ENCODE measurements around the gene PRRG1.
A peak's percentile ranks its signal among the peaks of the same experiment; 100 is the strongest.
"Not testable (repeated sequence)": the region's sequence is repeated elsewhere in the genome, so short reads cannot be mapped to it uniquely, and the experiment has no call there.

PRRG1 gene

GRCh38 chrX:37349221-37350033, at the start of gene PRRG1:
PRRG1 (plus strand) TSS chrX:37349364; CDS start chrX:37406250, 56,886 bp downstream.
- H3K36me3 ChIP-seq (ENCODE audit: control insufficient read depth, low read depth, low read length): no peaks in the 10 kb centered on the region
- H3K4me1 ChIP-seq (ENCODE audit: control insufficient read depth, low read depth, low read length): no peaks in the 10 kb centered on the region
- H3K27me3 ChIP-seq (ENCODE audit: control insufficient read depth, insufficient read depth, low read length): no peaks in the 10 kb centered on the region
- H3K27ac ChIP-seq (ENCODE audit: low read length): no peak within 1 kb of the TSS
- peak within 1 kb of the TSS; percentile 68 for H3K9ac ChIP-seq (ENCODE audit: low read length)
- H3K9me3 ChIP-seq (ENCODE audit: control insufficient read depth, low read depth, low read length): no peaks in the 10 kb centered on the region
- peak within 1 kb of the TSS; percentile 88 for H3K4me3 ChIP-seq (ENCODE audit: low read length)

- no peak overlapping the region for H3K4me3 ChIP-seq (ENCODE audit: low read length)
- no peaks in the 10 kb centered on the region for H3K27me3 ChIP-seq (ENCODE audit: control insufficient read depth, insufficient read depth, low read length)
- H3K27ac ChIP-seq (ENCODE audit: low read length): no peak overlapping the region
- H3K9ac ChIP-seq (ENCODE audit: low read length): no peak overlapping the region
- H3K4me1 ChIP-seq (ENCODE audit: control insufficient read depth, low read depth, low read length): no peaks in the 10 kb centered on the region
- H3K36me3 ChIP-seq (ENCODE audit: control insufficient read depth, low read depth, low read length): no peaks in the 10 kb centered on the region
- H3K9me3 ChIP-seq (ENCODE audit: control insufficient read depth, low read depth, low read length): no peaks in the 10 kb centered on the region
Observed at GRCh38 chrX:37302569-37302968, 46.6 kb upstream of the PRRG1 start.

GRCh38 chrX:37305238-37305637, 43.9 kb upstream of the PRRG1 start:
- not testable (repeated sequence) for H3K9me3 ChIP-seq (ENCODE audit: control insufficient read depth, low read depth, low read length); H3K27ac ChIP-seq (ENCODE audit: low read length)

GRCh38 chrX:37314531-37314930, 34.6 kb upstream of the PRRG1 start:
- H3K27me3 ChIP-seq (ENCODE audit: control insufficient read depth, insufficient read depth, low read length): no peaks in the 10 kb centered on the region
- no peaks in the 10 kb centered on the region for H3K4me1 ChIP-seq (ENCODE audit: control insufficient read depth, low read depth, low read length)
- no peak overlapping the region for H3K4me3 ChIP-seq (ENCODE audit: low read length)
- H3K9ac ChIP-seq (ENCODE audit: low read length): no peak overlapping the region
- H3K27ac ChIP-seq (ENCODE audit: low read length): no peak overlapping the region
- no peaks in the 10 kb centered on the region for H3K36me3 ChIP-seq (ENCODE audit: control insufficient read depth, low read depth, low read length)
- peaks cover 6% of the 10 kb centered on the region for H3K9me3 ChIP-seq (ENCODE audit: control insufficient read depth, low read depth, low read length)

More at GRCh38 chrX:37305238-37305637, 43.9 kb upstream of the PRRG1 start:
- not testable (repeated sequence) for H3K4me3 ChIP-seq (ENCODE audit: low read length); H3K9ac ChIP-seq (ENCODE audit: low read length); H3K36me3 ChIP-seq (ENCODE audit: control insufficient read depth, low read depth, low read length); H3K27me3 ChIP-seq (ENCODE audit: control insufficient read depth, insufficient read depth, low read length); H3K4me1 ChIP-seq (ENCODE audit: control insufficient read depth, low read depth, low read length)

- no peak overlapping the region for H3K9ac ChIP-seq (ENCODE audit: low read length)
- no peak overlapping the region for H3K4me3 ChIP-seq (ENCODE audit: low read length)
- H3K27ac ChIP-seq (ENCODE audit: low read length): no peak overlapping the region
- H3K4me1 ChIP-seq (ENCODE audit: control insufficient read depth, low read depth, low read length): no peaks in the 10 kb centered on the region
- no peaks in the 10 kb centered on the region for H3K36me3 ChIP-seq (ENCODE audit: control insufficient read depth, low read depth, low read length)
- peaks cover 11% of the 10 kb centered on the region for H3K9me3 ChIP-seq (ENCODE audit: control insufficient read depth, low read depth, low read length)
- H3K27me3 ChIP-seq (ENCODE audit: control insufficient read depth, insufficient read depth, low read length): no peaks in the 10 kb centered on the region
Observed at GRCh38 chrX:37315511-37316248, 33.5 kb upstream of the PRRG1 start.

GRCh38 chrX:37320541-37321203, 28.5 kb upstream of the PRRG1 start:
- Histone ChIP-seq H3K9me3 (ENCODE audit: control insufficient read depth, low read depth, low read length) (peaks cover 17% of the 10 kb centered on the region), H3K36me3 (ENCODE audit: control insufficient read depth, low read depth, low read length) (no peaks in the 10 kb centered on the region), H3K4me3 (ENCODE audit: low read length) (no peak overlapping the region), H3K9ac (ENCODE audit: low read length) (no peak overlapping the region), H3K27ac (ENCODE audit: low read length) (no peak overlapping the region), H3K27me3 (ENCODE audit: control insufficient read depth, insufficient read depth, low read length) (no peaks in the 10 kb centered on the region), H3K4me1 (ENCODE audit: control insufficient read depth, low read depth, low read length) (no peaks in the 10 kb centered on the region)

GRCh38 chrX:37330642-37331041, 18.5 kb upstream of the PRRG1 start:
- Histone ChIP-seq H3K4me1 (ENCODE audit: control insufficient read depth, low read depth, low read length) (no peaks in the 10 kb centered on the region), H3K9me3 (ENCODE audit: control insufficient read depth, low read depth, low read length) (peaks cover 14% of the 10 kb centered on the region)

GRCh38 chrX:37331546-37331945, 17.6 kb upstream of the PRRG1 start:
- Histone ChIP-seq H3K9ac (ENCODE audit: low read length) (no peak overlapping the region), H3K27ac (ENCODE audit: low read length) (no peak overlapping the region), H3K4me3 (ENCODE audit: low read length) (no peak overlapping the region), H3K9me3 (ENCODE audit: control insufficient read depth, low read depth, low read length) (peaks cover 14% of the 10 kb centered on the region), H3K27me3 (ENCODE audit: control insufficient read depth, insufficient read depth, low read length) (no peaks in the 10 kb centered on the region), H3K36me3 (ENCODE audit: control insufficient read depth, low read depth, low read length) (no peaks in the 10 kb centered on the region), H3K4me1 (ENCODE audit: control insufficient read depth, low read depth, low read length) (no peaks in the 10 kb centered on the region)

More at GRCh38 chrX:37330642-37331041, 18.5 kb upstream of the PRRG1 start:
- no peak overlapping the region for H3K4me3 ChIP-seq (ENCODE audit: low read length)
- H3K36me3 ChIP-seq (ENCODE audit: control insufficient read depth, low read depth, low read length): no peaks in the 10 kb centered on the region
- H3K27me3 ChIP-seq (ENCODE audit: control insufficient read depth, insufficient read depth, low read length): no peaks in the 10 kb centered on the region
- H3K9ac ChIP-seq (ENCODE audit: low read length): no peak overlapping the region
- no peak overlapping the region for H3K27ac ChIP-seq (ENCODE audit: low read length)

GRCh38 chrX:37332055-37332454, 17.1 kb upstream of the PRRG1 start:
- Histone ChIP-seq H3K27me3 (ENCODE audit: control insufficient read depth, insufficient read depth, low read length) (no peaks in the 10 kb centered on the region), H3K9ac (ENCODE audit: low read length) (no peak overlapping the region), H3K36me3 (ENCODE audit: control insufficient read depth, low read depth, low read length) (no peaks in the 10 kb centered on the region), H3K9me3 (ENCODE audit: control insufficient read depth, low read depth, low read length) (peaks cover 14% of the 10 kb centered on the region), H3K4me1 (ENCODE audit: control insufficient read depth, low read depth, low read length) (no peaks in the 10 kb centered on the region), H3K4me3 (ENCODE audit: low read length) (no peak overlapping the region), H3K27ac (ENCODE audit: low read length) (no peak overlapping the region)

GRCh38 chrX:37332987-37333658, 16.0 kb upstream of the PRRG1 start:
- no peak overlapping the region for H3K27ac ChIP-seq (ENCODE audit: low read length)
- H3K4me1 ChIP-seq (ENCODE audit: control insufficient read depth, low read depth, low read length): no peaks in the 10 kb centered on the region
- peaks cover 14% of the 10 kb centered on the region for H3K9me3 ChIP-seq (ENCODE audit: control insufficient read depth, low read depth, low read length)
- no peaks in the 10 kb centered on the region for H3K27me3 ChIP-seq (ENCODE audit: control insufficient read depth, insufficient read depth, low read length)
- H3K36me3 ChIP-seq (ENCODE audit: control insufficient read depth, low read depth, low read length): no peaks in the 10 kb centered on the region
- no peak overlapping the region for H3K9ac ChIP-seq (ENCODE audit: low read length)
- H3K4me3 ChIP-seq (ENCODE audit: low read length): no peak overlapping the region

GRCh38 chrX:37347420-37347819, 1.7 kb upstream of the PRRG1 start:
- H3K27me3 ChIP-seq (ENCODE audit: control insufficient read depth, insufficient read depth, low read length): no peaks in the 10 kb centered on the region

More at GRCh38 chrX:37347420-37347819, 1.7 kb upstream of the PRRG1 start:
- H3K27ac ChIP-seq (ENCODE audit: low read length): no peak overlapping the region
- H3K9ac ChIP-seq (ENCODE audit: low read length): no peak overlapping the region
- no peaks in the 10 kb centered on the region for H3K36me3 ChIP-seq (ENCODE audit: control insufficient read depth, low read depth, low read length)
- H3K9me3 ChIP-seq (ENCODE audit: control insufficient read depth, low read depth, low read length): peaks cover 5% of the 10 kb centered on the region
- no peak overlapping the region for H3K4me3 ChIP-seq (ENCODE audit: low read length)
- H3K4me1 ChIP-seq (ENCODE audit: control insufficient read depth, low read depth, low read length): no peaks in the 10 kb centered on the region

Measured in iPS-18a (cell line).